GM19043 (cell line): Measurements from ENCODE around the gene SEC61B.
"Not testable (repeated sequence)": the region's sequence is repeated elsewhere in the genome, so short reads cannot be mapped to it uniquely, and the experiment has no call there.

Experiments used
- ATAC-seq: cut with Tn5 transposase; IDR thresholded peaks from one replicate; pipeline ENCODE4 v1.9.1; 2021; ENCODE audit warnings: low read depth; ENCODE audit not compliant: unreplicated experiment

SEC61B gene

GRCh38 chr9:99190597-99191283, 31.3 kb upstream of the SEC61B start:
- no peak for ATAC-seq

- ATAC-seq, result no peak
Observed at GRCh38 chr9:99192786-99193465, 29.2 kb upstream of the SEC61B start.

GRCh38 chr9:99193466-99193821, 28.6 kb upstream of the SEC61B start:
- ATAC-seq, result no peak

- ATAC-seq, result not testable (repeated sequence)
Observed at GRCh38 chr9:99196484-99196883, 25.6 kb upstream of the SEC61B start.

- no peak for ATAC-seq
Observed at GRCh38 chr9:99197124-99197630, 24.9 kb upstream of the SEC61B start.

GRCh38 chr9:99197987-99198386, 24.1 kb upstream of the SEC61B start:
- ATAC-seq, result no peak

- ATAC-seq, result no peak
Observed at GRCh38 chr9:99199938-99200539, 22.0 kb upstream of the SEC61B start.

GRCh38 chr9:99201603-99202002, 20.5 kb upstream of the SEC61B start:
- ATAC-seq, result no peak

GRCh38 chr9:99210572-99210971, 11.5 kb upstream of the SEC61B start:
- no peak for ATAC-seq

GRCh38 chr9:99211746-99212145, 10.3 kb upstream of the SEC61B start:
- ATAC-seq, result no peak

- no peak for ATAC-seq
Observed at GRCh38 chr9:99213197-99213596, 8.9 kb upstream of the SEC61B start.

GRCh38 chr9:99216073-99216472, 6.0 kb upstream of the SEC61B start:
- no peak for ATAC-seq

GRCh38 chr9:99220011-99220410, 2.1 kb upstream of the SEC61B start:
- no peak for ATAC-seq

GRCh38 chr9:99221266-99221620, 839 bp upstream of the SEC61B start:
- peak; percentile 15 for ATAC-seq

GRCh38 chr9:99222416-99223270, 561 bp downstream of the SEC61B start:
- ATAC-seq, result peak; percentile 21

- no peak for ATAC-seq
Observed at GRCh38 chr9:99224445-99224844, 2.4 kb downstream of the SEC61B start.

GRCh38 chr9:99226054-99226453, 4.0 kb downstream of the SEC61B start:
- ATAC-seq, result no peak

GRCh38 chr9:99230206-99230605, 8.1 kb downstream of the SEC61B start:
- no peak for ATAC-seq

GRCh38 chr9:99231711-99232110, 9.6 kb downstream of the SEC61B start:
- no peak for ATAC-seq

- no peak for ATAC-seq
Observed at GRCh38 chr9:99234618-99235017, 12.5 kb downstream of the SEC61B start.

GRCh38 chr9:99235069-99235468, 13.0 kb downstream of the SEC61B start:
- ATAC-seq, result no peak
